NCI-H2081 (cell line): ENCODE data around the gene ETFB.
"Not testable (repeated sequence)": the region's sequence is repeated elsewhere in the genome, so short reads cannot be mapped to it uniquely, and the experiment has no call there.

ENCODE experiments used
- DNase-seq, 2 experiments: peaks; one replicate each; lab custom pipeline; 2025; lab: John Stamatoyannopoulos, UW

Gene ETFB

DNA sequence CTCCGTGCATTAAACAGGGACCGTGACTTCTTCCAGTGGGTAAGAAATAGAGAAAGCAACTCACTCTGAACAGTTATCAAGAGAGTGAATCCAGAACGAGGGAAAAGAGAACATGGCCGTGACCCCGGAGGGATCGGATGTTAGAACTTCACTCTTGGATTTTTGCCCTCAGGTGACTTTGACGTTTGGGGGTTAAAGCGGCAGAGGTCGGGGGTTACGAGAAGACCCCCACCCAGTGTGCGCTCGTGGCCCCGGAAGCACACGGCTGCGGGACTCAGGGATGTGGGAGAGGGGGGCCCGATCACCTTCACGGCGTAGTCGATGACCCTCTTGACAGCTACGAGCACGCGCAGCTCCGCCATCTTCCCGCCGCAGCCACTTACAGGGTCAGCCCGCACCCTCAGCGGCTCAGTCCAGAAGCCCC, at the start of gene ETFB:
ETFB (minus strand) TSS at position 424 of the 424 bp plus-strand sequence; CDS start at position 362, 62 bp downstream.
- DNase-seq: no peak

DNA sequence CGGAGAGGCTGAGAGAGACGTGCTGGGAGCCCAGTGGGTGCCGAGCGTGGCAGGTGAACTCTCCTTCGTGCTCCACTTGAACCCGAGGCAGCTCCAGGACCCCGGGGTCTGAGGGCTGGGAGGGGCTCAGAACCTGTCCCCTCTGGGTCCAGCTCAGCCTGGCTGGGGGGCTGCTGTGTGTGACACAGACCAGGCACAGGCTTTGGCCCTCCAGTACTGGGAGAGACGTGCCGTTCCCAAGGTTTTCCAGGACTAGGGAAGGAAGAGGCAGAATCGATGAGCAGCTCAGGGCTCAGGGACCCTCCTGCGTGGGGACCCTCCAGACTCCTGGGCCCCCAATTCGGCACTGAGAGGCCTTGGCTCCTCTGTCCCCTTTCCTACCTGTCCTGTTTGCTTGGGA, 49.0 kb upstream of the ETFB start:
- DNase-seq: no peak

DNA sequence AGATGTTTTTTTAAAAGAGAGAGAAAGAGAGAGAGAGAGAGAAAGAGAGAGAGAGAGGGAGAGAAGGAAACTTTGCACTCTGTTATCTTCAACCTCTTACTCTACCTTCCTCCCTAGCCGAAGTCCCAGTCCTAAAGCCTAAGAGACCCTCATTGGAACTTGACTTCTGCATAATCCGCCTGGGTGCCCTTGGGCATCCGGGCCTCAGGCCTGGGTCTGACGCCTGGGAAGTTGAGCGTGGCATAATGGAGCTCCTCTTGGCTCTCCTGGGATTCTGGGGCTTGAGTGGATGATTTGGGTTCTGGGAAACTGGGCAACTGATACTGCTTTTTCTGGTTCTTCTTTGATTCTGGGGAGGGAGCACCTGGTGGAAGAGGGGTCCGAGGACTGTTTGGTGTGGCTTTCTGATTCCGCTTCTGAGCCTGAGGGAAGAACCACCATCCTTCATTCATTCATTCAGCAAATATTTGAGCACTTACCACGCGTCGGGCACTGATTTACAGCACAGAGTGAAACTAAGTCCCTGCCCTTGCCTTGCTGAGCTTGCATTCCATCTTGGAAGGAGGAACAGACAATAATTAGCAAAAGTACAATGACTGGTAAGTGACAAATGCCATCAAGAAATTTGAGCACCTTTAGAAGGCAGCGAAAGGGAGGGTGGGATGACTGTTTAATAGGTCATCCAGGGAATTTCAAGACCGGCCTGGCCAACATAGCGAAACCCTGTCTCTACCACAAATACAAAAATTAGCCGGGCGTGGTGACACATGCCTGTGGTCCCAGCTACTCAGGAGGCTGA, 45.0 kb upstream of the ETFB start:
- DNase-seq: no peak

DNA sequence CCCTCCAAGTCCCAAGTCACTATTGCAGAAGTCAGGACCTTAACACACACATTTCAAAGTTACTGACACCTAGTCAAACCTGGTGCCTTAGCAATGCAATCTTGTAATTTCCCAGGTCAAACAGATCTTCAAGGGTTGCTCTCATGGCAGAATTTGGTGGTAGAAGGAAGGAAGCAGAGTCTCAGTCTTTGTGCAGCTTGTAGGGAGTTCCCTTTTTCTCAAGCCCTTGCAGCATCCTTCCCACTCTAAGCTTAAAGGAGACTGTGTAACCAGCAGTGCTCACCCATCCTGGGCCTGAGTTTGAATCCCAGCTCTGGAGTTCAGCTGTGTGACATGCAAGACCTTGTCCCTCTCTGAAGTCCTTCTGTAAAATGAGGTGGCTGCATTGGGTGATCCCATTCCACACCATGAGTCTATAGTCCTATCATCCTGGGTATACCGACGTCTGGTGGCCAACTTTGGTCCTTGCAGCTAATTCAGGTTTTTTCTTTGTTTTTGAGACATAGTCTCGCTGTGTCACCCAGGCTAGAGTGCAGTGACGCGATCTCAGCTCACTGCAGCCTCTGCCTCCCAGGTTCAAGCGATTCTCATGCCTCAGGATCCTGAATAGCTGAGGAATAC, 41.4 kb upstream of the ETFB start:
- DNase-seq: no peak

DNA sequence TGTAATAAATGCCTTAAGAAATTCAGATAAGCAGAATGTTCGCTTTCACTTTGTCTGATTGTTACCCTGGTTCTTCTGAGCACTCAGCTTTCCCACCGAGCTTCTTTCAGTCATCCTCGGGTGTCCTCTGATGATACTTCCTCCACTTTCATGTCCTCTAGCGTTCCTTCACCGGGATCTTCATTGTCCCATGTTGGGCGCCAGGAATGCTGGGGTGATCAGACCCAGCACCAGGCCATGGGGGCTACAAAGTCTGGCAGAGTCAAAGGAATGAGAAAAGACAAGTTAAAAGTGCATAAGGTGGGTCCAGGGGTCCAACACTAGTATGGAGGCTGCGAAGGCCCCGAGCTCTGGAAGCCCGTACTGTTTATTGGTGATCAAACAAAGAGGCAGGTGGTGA, 35.9 kb upstream of the ETFB start:
- no peak for DNase-seq

DNA sequence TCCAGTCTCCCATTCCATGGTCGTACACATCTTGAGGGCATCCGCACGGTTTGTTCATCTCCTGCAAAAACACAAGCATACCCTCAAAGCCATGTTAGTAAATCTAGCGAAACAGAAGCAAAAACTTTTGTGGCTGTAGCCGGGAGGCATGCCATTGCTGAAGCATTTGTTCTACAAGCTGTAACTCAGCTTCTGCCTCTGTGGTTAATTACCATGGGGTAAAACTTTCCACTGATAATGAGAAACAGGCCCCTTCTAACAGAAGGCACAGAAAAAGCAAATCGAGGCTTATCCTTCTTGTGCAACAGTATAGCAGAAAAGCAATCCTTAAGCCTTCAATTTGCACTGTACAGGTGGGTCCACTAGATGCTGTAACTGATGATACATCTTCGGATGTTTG, 33.7 kb upstream of the ETFB start:
- not testable (repeated sequence) for DNase-seq

DNA sequence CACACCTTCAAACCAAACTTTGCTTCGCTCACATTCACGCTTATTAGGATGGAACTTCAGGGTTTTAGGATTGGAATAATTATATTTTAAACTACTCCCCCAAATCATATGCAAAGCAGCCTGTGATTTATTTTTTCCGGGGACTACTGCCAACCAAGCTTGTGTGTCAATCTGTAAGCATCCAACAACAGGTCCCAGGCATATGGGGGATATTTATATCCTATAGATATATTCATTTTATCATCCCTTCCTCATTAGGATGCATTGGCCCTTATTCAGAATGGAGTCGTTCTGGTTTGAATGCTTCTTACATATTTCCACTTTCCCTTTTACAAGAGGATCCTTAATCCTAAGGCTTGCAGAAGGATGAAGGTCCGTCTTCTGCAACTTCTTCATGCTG, 33.0 kb upstream of the ETFB start:
- DNase-seq: no peak

DNA sequence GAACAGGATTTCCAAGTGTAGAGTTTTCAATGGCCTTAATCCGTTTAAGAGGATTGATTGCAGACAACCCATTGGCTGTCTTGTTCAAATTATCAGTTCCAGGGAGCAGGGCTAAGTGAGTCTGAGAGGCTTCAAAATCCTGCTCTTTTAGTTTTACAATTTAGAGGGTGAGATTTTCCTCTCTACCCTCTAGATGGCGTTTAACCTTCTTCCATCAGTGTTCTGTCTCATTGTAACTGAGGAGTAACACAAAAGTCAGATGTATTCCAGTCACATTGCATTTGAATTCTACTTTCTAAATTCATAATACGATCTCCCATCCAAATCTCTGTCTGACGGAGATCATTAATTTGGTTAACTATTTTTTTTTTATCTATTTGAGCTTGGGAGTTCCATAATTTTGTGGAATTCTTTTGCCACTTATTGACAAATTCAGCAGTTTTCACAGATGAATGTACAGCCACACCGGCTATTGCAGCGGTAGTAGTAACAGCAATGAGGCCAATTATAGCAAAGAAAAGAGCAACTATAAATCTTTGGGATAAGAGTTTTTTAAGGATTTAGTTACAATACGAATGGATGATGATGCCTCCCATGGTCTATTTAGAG, 32.0 kb upstream of the ETFB start:
- DNase-seq: no peak

DNA sequence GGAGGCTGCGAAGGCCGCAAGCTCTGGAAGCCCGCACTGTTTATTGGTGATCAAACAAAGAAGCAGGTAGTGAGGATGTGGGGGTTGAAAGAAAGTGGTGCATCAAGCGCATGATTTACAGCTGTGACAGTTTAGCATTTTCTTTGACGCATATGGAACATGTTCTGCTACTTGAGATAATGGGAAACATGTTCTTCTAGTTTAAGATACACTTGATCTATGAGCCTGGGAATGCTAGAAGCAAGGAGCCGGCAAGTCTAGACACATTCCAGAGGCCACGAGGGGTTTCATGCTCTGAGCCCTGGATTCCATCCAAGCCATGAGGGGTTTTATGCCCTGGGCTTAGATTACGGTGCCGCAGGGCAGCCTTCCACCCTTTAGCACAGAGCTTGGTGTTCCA, 31.3 kb upstream of the ETFB start:
- DNase-seq: not testable (repeated sequence)

DNA sequence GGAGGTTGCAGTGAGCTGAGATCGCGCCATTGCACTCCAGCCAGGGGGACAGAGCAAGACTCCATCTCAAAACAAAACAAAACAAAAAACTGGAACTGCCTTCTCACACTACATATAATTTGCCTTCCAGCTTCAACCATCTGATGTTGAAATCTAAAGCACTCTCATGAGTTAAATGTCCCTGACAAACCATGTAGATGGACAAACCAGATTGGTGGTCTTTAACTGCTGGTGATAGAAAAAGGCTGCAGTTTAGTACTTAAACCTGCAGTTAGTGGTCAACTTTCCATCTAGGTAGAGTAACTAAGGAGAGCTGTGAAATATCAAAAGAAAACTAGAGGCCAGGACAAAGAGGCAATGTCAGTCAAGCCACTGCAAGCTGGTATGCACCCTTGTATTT, 30.0 kb upstream of the ETFB start:
- no peak for DNase-seq

DNA sequence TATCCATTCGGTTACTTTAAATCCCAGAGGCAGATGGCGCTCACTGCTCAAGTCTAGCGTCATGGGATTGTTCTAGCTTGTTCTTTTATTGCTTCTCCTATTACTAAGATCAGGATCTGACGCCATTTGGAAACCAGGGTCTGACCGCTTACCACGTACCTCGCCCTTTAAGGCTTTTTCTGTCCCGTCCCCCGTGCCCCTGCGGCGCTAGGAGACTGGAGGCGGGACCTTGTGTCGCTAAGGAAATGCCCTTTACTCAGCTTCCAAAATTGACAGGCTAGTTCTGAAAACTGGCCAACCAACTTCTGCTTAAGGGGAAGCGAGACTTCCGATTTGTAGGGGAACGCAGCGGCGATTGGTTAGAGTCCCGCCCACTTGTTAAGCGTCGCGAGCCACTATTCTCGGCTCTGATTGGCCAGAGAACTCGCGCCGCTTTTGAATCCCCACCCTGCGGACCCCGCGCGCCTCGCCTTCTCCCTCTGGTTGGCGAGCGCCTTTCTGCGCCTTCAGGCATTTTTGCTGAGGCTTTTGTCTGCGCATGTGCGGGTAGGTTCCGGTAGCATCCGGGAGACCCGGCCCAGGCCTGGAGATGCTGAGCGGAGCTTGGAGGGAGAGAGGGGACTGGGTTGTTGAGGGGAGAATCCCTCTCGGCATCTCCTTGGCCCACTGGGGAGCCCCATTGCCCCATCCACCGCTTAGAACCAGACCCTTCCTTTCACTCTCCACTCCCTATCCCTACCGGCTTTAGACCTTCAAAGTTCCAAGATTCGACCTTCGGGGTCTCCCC, 28.1 kb upstream of the ETFB start:
- peak; percentile 11 to 24 for DNase-seq

DNA sequence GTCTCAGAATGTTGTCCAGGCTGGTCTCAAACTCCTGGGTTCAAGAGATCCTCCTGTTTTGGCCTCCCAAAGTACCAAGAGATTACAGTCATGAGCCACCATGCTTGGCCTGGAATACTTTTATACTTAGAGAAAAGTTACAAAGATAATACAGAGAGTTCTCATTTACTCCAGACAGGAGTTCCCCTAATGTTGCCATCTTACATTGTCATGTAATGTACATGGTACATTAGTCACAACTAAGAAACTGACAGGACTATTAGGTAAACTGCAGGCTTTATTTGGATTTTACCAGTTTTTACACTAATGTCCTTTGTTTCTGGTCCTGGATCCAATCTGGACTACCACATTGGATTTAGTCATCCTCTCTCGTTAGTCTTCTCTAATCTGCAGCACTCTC, 26.5 kb upstream of the ETFB start:
- DNase-seq: no peak

DNA sequence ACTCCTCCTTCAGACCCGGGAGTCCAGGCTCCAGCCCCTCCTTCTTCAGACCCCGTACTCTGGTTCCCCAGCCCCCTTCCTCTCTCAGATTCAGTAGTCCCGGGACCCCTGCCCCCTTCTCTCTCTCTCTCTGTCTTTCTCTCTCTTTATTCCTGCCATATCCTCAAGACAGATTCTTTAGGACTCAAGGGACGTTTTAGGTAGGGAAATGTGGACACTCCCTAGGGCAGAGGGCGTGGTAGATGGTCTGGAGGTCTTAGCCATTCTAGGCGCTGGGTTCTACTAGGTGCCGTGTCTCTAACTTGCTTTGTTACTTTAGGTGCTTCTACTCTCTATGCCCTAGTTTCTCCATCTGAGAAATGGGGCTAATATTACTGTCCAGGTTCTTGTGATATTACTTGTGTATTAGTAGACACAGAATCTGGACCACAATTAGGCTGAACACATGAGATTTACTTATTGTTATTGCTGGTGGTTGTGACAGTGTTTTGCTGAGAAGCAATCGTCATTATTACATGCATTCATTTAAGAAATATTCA, 25.0 kb upstream of the ETFB start:
- no peak for DNase-seq

DNA sequence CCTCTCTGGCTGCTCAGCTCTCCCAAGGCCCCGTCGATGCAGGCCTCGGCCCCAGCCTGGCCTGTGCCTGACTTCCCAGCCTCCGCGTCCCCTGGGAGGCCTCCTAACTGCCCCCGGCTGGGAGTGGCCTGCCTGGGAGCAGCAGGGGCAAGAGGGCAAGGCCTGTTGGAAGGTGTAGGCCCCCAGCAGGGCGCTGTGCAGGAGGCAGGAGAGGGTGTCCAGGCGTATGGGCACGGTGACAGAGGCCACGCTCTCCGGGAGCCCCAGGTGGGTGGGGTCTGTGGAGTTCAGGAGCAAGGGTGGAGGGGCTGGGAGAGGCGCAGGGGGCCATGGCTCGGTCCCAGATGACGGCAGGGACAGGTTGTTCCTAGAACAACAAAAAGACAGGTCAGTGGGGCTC, 23.0 kb upstream of the ETFB start:
- no peak for DNase-seq

DNA sequence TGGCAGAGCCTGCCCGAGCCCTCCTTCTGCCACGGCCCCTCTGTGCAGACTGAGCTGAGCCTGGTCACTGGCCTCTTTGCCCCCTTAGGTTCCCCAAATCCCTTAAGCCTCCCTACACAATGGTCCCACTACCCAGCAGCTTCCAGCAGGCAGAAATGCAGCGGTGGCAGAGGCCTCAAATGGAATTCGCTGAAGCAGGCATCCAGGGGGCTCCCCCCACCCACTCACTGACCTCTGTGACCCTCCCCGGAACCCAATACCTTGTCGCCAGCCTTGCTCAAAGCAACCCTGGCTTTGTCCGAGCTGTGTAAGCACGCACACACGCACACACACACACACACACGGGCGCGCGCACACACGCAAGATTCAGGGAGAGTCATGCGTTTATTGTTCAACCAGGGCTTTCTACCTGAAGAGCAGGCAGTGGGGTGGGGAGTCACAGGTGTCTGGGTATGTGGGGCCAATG, 21.8 kb upstream of the ETFB start, which contains the start of gene LIM2:
LIM2 (minus strand) TSS at position 51 of the 466 bp plus-strand sequence. CDS start 531 bp downstream, outside the sequence.
- DNase-seq: no peak

DNA sequence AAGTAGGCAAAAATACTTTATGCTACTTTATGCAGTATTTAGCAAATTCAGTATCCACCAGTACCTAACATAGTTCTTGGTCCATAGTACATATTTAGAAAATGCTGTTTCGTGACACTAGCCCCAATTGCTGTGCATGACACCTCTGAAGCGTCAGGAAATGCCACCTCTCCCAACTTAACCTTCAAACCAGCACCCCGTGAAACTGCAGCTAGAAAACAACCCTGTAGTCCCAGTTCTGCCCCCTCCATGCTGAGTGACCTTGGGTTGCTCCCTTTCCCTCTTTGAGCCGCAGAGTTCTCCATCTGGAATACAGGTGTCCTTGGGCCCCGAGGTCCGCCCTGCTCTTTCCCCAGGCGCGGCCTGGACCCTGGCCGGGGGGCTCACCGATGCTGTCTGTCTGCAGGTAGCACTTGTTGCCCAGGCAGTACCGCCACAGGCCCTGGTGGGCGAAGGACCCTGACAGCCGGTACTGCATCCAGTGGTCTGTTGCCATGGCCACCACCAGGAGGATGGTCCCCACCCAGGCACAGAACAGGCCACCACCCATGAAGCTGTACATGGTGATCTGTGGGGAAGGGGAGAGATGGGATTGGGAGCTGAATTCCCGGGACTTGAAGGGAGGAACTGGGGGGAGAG, 20.8 kb upstream of the ETFB start:
- no peak for DNase-seq

DNA sequence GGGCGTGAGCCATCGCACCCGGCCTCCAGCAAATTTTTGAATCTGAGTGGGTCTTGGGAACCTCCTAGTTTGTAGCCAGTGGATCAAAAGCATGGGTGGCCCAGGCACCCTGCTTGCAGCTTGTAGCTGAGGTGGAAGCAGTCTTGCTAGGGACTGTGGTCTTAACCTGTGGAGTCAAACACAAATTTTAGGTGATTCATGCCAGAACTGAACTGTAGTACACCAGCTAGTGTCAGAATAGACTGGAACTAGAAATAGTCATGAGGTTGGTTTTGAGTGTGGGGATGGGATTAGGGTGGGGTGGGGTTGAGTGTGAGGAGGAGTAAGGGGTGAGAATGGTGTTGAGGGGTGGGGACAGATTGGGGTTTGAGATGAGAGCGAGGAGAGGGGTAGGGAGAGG, 15.8 kb upstream of the ETFB start:
- DNase-seq: no peak

DNA sequence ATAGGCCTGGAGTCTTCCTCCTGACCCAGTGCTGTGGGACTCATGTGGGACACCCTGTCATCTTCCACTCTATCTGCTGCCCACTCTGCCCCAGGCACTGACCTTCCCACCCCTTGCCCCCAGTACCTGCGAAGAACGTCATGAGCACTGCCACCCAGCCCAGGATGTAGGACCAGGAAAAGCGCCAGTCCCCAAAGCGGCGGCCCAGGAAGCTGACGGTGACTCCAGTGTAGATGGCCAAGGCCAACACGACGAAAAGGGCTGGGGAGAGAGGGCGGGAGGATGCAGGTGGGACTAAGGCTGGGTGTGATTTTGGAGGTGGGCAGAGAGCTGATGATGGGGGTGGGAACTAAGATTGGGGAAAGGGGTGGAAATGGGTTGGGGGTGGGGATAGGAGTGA, 14.2 kb upstream of the ETFB start:
- DNase-seq: no peak

DNA sequence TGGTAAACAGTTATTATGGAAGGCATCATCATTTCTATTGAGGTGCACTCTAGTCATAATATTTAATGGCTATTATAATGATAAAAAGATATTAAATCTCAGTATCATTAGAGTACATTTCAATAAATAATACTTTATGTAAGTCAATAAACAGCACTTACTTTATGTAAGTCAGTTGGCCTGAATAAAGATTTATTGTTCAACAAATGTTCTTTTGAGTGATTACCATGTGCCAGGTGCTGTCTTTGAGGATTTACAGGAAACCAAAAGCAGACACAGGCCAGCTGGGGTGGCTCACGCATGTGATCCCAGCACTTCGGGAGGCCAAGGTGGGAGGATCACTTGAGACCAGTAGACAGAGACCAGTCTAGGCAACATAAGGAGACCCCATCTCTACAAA, 11.2 kb upstream of the ETFB start:
- no peak for DNase-seq

DNA sequence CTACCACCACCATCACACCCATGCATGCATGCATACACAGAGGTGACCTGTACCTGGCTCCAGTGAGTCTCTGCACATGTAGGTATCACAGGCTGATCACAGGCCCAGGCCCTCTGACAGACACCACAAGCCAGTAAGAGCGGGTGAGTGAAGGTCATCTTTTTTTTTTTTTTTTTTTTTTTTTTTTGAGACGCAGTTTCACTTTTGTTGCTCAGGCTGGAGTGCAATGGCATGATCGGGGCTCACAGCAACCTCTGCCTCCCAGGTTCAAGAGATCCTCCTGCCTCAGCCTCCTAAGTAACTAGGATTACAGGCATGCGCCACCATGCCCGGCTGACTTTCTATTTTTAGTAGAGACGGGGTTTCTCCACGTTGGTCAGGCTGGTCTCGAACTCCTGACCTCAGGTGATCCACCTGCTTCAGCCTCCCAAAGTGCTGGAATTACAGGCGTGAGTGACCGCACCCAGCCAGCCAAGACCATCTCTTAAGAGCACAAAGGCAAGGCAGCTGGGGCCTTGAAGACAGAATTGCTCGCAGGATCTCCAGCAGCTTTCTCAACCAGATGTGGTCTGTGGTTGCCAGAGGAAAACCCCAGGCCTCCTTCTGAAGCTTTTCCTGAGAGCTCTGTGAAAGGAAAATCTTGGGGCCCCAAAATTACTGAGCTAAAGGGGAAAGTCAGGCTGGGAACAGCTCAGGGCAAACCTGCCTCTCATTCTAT, 9.5 kb upstream of the ETFB start:
- no peak for DNase-seq
